Ishikawa (cell line): ENCODE results near the gene SLC3A2.

ENCODE experiments used
- CEBPB ChIP-seq: IDR thresholded peaks from 2 replicates; pipeline ENCODE4 v1.6.1; 2012
- CREB1 ChIP-seq: IDR thresholded peaks from 2 replicates; pipeline ENCODE4 v1.6.1; 2012; ENCODE audit warnings: low read depth
- EGR1 ChIP-seq: IDR thresholded peaks from 2 replicates; pipeline ENCODE4 v1.6.1; 2012
- EP300 ChIP-seq: IDR thresholded peaks from 2 replicates; pipeline ENCODE4 v1.6.1; 2012; ENCODE audit warnings: borderline replicate concordance
- FOXM1 ChIP-seq: IDR thresholded peaks from 2 replicates; pipeline ENCODE4 v1.6.1; 2012; ENCODE audit warnings: low read depth, borderline replicate concordance
- NFIC ChIP-seq: IDR thresholded peaks from 2 replicates; pipeline ENCODE4 v1.6.1; 2012
- RAD21 ChIP-seq: IDR thresholded peaks from 2 replicates; pipeline ENCODE4 v1.6.1; 2012; ENCODE audit warnings: low read depth
- TAF1 ChIP-seq: IDR thresholded peaks from 2 replicates; pipeline ENCODE4 v1.6.1; 2012; ENCODE audit warnings: low read depth, mild to moderate bottlenecking
- TCF12 ChIP-seq: IDR thresholded peaks from 2 replicates; pipeline ENCODE4 v1.6.1; 2012; ENCODE audit warnings: low read depth
- TEAD4 ChIP-seq: IDR thresholded peaks from 2 replicates; pipeline ENCODE4 v1.6.1; 2012
- YY1 ChIP-seq: IDR thresholded peaks from 2 replicates; pipeline ENCODE4 v1.6.1; 2012; ENCODE audit warnings: low read depth
- ZBTB7A ChIP-seq: IDR thresholded peaks from 2 replicates; pipeline ENCODE4 v1.6.1; 2012; ENCODE audit warnings: low read depth
- TF ChIP-seq, protein P1 (sequence below): IDR thresholded peaks from 2 replicates; pipeline ENCODE4 v1.6.1; 2012
- TF ChIP-seq, protein P2 (sequence below): IDR thresholded peaks from 2 replicates; pipeline ENCODE4 v1.6.1; 2012; ENCODE audit warnings: low read depth, mild to moderate bottlenecking
- TF ChIP-seq, protein P3 (sequence below): IDR thresholded peaks from 2 replicates; pipeline ENCODE4 v1.6.1; 2012

The SLC3A2 gene

DNA sequence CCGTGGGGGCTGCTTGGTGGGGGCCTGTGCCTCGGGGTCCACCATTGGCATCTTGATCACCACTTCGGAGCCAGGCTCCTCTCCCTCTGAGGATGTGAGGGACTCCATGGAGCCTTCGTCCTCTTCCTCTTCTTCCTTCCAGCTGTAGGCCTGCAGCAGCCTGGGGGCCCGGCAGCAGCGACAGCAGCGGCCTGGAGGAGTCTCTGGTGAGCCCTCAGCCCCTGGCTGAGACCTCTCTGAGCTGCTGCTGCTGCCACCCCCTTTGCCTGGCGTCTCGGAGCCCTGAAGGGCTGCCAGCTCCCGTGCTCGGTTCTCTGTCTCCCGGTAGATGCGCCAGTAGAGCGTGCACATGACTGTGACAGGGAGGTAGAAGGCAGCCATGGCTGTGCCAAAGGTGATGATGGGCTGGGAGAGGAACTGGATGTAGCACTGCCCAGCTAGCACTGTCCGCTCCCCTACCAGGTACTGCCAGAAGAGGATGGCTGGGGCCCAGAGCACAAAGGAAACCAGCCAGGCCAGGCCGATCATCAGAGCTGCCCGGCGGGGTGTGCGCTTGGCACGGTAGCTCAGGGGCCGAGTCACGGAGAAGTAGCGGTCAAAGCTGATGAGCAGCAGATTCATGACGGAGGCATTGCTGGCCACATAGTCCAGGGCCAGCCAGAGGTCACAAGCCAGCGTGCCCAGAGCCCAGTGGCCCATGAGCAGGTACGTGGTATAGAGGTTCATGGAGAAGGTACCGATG, 29.6 kb downstream of the SLC3A2 start:
- TF ChIP-seq, protein P1, sequence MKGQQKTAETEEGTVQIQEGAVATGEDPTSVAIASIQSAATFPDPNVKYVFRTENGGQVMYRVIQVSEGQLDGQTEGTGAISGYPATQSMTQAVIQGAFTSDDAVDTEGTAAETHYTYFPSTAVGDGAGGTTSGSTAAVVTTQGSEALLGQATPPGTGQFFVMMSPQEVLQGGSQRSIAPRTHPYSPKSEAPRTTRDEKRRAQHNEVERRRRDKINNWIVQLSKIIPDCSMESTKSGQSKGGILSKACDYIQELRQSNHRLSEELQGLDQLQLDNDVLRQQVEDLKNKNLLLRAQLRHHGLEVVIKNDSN = no peak
- no peak for TF ChIP-seq EGR1
- TF ChIP-seq EP300 = no peak
- no peak for TF ChIP-seq TAF1
- no peak for TF ChIP-seq CREB1
- TF ChIP-seq, protein P2, sequence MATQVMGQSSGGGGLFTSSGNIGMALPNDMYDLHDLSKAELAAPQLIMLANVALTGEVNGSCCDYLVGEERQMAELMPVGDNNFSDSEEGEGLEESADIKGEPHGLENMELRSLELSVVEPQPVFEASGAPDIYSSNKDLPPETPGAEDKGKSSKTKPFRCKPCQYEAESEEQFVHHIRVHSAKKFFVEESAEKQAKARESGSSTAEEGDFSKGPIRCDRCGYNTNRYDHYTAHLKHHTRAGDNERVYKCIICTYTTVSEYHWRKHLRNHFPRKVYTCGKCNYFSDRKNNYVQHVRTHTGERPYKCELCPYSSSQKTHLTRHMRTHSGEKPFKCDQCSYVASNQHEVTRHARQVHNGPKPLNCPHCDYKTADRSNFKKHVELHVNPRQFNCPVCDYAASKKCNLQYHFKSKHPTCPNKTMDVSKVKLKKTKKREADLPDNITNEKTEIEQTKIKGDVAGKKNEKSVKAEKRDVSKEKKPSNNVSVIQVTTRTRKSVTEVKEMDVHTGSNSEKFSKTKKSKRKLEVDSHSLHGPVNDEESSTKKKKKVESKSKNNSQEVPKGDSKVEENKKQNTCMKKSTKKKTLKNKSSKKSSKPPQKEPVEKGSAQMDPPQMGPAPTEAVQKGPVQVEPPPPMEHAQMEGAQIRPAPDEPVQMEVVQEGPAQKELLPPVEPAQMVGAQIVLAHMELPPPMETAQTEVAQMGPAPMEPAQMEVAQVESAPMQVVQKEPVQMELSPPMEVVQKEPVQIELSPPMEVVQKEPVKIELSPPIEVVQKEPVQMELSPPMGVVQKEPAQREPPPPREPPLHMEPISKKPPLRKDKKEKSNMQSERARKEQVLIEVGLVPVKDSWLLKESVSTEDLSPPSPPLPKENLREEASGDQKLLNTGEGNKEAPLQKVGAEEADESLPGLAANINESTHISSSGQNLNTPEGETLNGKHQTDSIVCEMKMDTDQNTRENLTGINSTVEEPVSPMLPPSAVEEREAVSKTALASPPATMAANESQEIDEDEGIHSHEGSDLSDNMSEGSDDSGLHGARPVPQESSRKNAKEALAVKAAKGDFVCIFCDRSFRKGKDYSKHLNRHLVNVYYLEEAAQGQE = no peak
- TF ChIP-seq, protein P3, sequence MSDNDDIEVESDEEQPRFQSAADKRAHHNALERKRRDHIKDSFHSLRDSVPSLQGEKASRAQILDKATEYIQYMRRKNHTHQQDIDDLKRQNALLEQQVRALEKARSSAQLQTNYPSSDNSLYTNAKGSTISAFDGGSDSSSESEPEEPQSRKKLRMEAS = no peak
- TF ChIP-seq TCF12 = no peak
- TF ChIP-seq CEBPB = no peak
- no peak for TF ChIP-seq NFIC
- TF ChIP-seq RAD21 = no peak
- TF ChIP-seq YY1 = no peak
- no peak for TF ChIP-seq TEAD4
- TF ChIP-seq ZBTB7A = no peak
- no peak for TF ChIP-seq FOXM1

DNA sequence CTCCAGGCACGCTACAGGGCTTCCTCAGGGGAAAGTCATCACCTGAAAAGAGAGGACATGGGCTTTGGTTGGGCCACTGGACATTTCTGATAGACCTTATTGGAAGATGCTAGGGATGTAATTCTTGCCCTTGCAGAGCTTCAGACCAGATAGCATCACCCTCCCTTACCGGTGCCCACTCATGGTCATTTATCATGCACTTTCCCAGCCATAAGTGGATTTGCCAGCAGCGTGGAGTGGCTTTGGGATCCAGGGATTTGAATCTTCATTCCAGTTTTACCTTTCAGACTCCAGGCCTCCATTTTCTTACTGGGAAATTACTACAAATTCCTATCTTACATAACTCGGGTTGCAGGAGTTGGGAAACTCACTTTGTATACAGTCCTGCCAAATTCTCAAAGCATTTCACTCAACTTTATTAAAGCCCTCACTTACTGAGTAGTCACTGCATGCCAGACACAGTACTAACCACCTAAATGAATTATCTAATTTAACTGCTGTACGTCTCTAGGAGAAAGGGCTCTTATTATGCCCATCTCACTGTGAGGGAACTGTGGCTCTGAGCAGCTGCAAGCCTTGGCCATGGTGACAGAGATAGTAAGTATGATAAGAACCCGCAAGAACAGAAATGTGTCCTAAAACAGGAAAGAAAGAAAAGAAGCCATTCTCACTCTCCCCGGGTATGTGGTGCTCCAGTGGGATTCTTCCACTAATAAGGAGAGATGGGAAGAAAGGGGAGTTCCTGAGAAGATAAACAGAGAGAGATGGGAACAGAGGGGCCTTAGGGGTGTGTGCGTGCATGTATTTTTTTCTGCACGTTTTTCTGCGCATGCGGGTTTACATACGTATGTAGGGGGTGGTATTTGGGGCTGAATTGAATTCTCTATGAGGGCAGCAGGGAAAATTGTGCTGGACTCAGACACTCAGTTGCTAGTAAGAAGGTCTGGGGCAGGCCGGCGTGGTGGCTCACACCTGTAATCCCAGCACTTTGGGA, 30.7 kb downstream of the SLC3A2 start:
- no peak for TF ChIP-seq EP300
- TF ChIP-seq FOXM1 = no peak
- TF ChIP-seq EGR1 = no peak
- no peak for TF ChIP-seq NFIC
- TF ChIP-seq YY1 = no peak
- TF ChIP-seq, protein P3 = no peak
- no peak for TF ChIP-seq CEBPB
- no peak for TF ChIP-seq TAF1
- TF ChIP-seq TEAD4 = no peak
- TF ChIP-seq ZBTB7A = no peak
- TF ChIP-seq RAD21 = no peak
- TF ChIP-seq, protein P2 = no peak
- TF ChIP-seq, protein P1 = no peak
- TF ChIP-seq CREB1 = no peak
- TF ChIP-seq TCF12 = no peak

DNA sequence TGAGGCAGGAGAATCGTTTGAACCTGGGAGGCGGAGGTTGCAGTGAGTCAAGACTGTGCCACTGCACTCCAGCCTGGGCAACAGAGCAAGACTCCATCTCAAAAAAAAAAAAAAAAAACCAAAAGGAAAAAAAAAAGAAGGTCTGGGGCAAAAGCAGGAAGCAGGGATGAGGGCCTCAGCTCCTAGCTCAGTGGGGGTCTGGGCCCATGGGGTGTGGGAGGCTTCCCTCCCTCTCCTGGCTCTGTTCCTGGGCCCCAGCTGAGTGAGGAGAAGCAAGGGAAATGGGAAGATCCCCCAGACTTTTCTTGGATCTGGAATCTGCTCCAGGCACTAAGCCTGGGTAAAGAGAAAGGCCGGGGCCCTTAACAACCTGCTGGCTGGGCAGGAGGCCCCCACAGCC, 31.6 kb downstream of the SLC3A2 start:
- TF ChIP-seq NFIC = no peak
- TF ChIP-seq, protein P3 = no peak
- no peak for TF ChIP-seq TEAD4
- TF ChIP-seq, protein P1 = no peak
- TF ChIP-seq FOXM1 = no peak
- TF ChIP-seq TCF12 = no peak
- TF ChIP-seq ZBTB7A = no peak
- TF ChIP-seq, protein P2 = no peak
- no peak for TF ChIP-seq EP300
- no peak for TF ChIP-seq RAD21
- TF ChIP-seq CEBPB = no peak
- no peak for TF ChIP-seq YY1
- no peak for TF ChIP-seq EGR1
- no peak for TF ChIP-seq TAF1
- no peak for TF ChIP-seq CREB1
